Activated CD4-positive, alpha-beta T cell treated with anti-CD3 and anti-CD28 coated beads for 36 hours (primary cell): ENCODE measurements around the gene CARD16. TPM values are rescaled to one million over a fixed set of nuclear protein-coding genes. Genes with fewer than 3 reads are reported as not detected.
A peak's percentile ranks its signal among the peaks of the same experiment; 100 is the strongest.
"Not testable (repeated sequence)": the region's sequence is repeated elsewhere in the genome, so short reads cannot be mapped to it uniquely, and the experiment has no call there.

ENCODE experiments used
- ATAC-seq: fragments of 200-7000 bp; cut with Tn5 transposase; one replicate; pipeline ENCODE4 v1.10.0; 2021; ENCODE audit warnings: mild to moderate bottlenecking, moderate library complexity
- CTCF ChIA-PET: fragments of 350-600 bp; sonication (Branson Sonifier 250); formaldehyde crosslinking; loops from one replicate; lab custom pipeline; 2021; ENCODE audit warnings: antibody characterized with exemption; lab: Charles Lee
- POLR2A ChIA-PET: fragments of 350-600 bp; sonication (Branson Sonifier 250); formaldehyde crosslinking; loops from one replicate; lab custom pipeline; 2021; ENCODE audit warnings: antibody characterized with exemption, inconsistent platforms; lab: Charles Lee
- DNase-seq: peaks from one replicate; pipeline ENCODE4 v3.0.0-alpha.2; 2020
- H3K27ac Mint-ChIP-seq: one replicate; pipeline ENCODE4 v1.8.0; 2021; ENCODE audit warnings: mixed read lengths
- H3K27me3 Mint-ChIP-seq: one replicate; pipeline ENCODE4 v1.8.0; 2021; ENCODE audit warnings: mixed read lengths
- H3K36me3 Mint-ChIP-seq: one replicate; pipeline ENCODE4 v1.8.0; 2021; ENCODE audit warnings: low read depth, mixed read lengths
- H3K4me1 Mint-ChIP-seq: one replicate; pipeline ENCODE4 v1.8.0; 2021; ENCODE audit warnings: mixed read lengths
- H3K4me3 Mint-ChIP-seq: one replicate; pipeline ENCODE4 v1.8.0; 2021; ENCODE audit warnings: mild to moderate bottlenecking, moderate library complexity, mixed read lengths
- H3K9me3 Mint-ChIP-seq: one replicate; pipeline ENCODE4 v1.8.0; 2021; ENCODE audit warnings: low read depth, mixed read lengths
- intact Hi-C, 2 experiments: fragments of 100-400 bp; cut with DNase I in 1 of 2; cut with micrococcal nuclease in 1 of 2; formaldehyde crosslinking; loops; one replicate each; pipeline versions ENCODE4 v1.14.2 to v1.15.1; 2022 to 2024; cut with DNase I, micrococcal nuclease
- total RNA-seq, 2 experiments: library from RNA; stranded (reverse); gene quantifications; one replicate each; pipeline ENCODE4 v1.2.3, GENCODE V29; 2021

The CARD16 gene
- total RNA-seq, 2 experiments from 2014 or later: 11.6 to 13.9 TPM

DNA sequence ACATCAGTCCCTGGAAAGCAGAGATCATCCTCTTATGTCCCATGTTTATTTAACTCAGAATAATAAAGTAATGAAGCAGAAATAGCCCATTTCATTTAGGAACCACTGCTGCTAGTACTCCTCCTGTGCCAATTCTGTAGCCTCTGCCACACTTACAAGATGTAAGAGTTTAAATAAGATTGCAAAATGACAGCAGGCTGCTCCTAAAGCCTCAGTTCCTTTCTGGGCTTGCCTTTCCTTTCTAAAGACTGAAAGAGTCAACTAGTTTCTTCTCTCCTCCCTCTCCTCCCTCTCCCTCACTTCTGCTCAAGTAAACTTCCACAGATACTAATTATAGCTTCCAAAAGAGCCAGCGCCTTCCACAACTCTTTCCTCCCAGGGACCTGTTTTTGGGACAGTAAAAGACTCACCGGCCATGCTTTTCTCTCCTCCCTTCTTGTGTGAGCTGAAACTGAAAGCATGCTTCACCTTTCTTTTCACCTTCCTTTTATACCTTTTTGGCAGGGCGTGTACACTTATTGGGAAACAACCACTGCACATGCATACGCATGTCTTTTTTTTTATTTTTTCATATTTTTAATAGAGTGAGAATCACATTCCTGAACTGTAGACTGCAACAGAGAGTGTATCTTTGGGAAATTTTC is 26.1 kb upstream of the CARD16 start:
- no peaks in the 10 kb centered on the region for H3K9me3 Mint-ChIP-seq
- peak overlapping the region; percentile 72 for H3K27ac Mint-ChIP-seq
- ChIA-PET CTCF (no interaction called here), POLR2A (no interaction called here)
- ATAC-seq: peak; percentile 44
- no peaks in the 10 kb centered on the region for H3K36me3 Mint-ChIP-seq
- DNase-seq: no peak
- no peaks in the 10 kb centered on the region for H3K27me3 Mint-ChIP-seq
- H3K4me3 Mint-ChIP-seq: peak overlapping the region; percentile 59
- peaks cover 16% of the 10 kb centered on the region for H3K4me1 Mint-ChIP-seq
- intact Hi-C loops: no loop called here

DNA sequence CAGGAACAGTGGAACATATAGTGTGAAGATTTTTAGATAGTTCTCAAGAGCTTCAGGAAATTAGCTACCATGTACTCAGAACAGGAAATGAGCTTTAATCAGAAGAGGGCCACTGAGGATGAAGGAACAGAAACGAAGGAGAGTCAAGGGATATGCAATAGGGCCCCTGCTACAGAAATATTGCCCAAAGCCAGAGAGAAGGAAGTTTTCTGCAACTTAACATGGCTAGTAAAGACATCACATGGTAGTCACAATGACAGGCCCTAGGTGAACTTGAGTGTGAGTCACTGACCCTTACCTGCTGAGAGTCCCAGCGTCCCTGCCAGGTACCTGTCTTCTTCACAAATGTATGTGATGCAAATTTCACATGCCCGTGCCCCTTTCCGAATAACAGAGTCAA is 25.2 kb upstream of the CARD16 start:
- H3K27me3 Mint-ChIP-seq: no peaks in the 10 kb centered on the region
- H3K27ac Mint-ChIP-seq: peak overlapping the region; percentile 51
- POLR2A ChIA-PET: no interaction called here
- H3K36me3 Mint-ChIP-seq: no peaks in the 10 kb centered on the region
- intact Hi-C loops: no loop called here
- H3K4me1 Mint-ChIP-seq: peaks cover 18% of the 10 kb centered on the region
- peak overlapping the region; percentile 59 for H3K4me3 Mint-ChIP-seq
- no peaks in the 10 kb centered on the region for H3K9me3 Mint-ChIP-seq
- CTCF ChIA-PET: no interaction called here
- ATAC-seq (peak; percentile 19), DNase-seq (no peak)

DNA sequence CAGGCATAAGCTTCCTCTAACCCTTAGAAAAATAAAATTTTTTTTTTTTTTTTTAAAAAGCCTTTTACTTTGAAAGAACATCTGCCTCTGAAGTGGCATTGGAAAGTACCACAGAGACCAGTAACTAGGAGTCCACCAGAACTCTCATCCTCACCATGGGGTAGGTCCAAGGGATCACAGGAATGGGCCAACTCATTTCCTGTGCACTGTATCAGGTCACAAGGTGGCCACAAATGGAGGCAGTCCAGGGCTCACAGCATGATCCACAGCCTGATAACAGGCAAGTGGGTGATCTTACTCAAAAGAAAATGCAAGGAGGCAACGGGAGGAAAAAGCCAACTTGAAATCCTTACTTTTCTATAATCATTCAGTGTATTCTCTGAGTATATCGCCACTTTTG is 24.6 kb upstream of the CARD16 start:
- H3K4me1 Mint-ChIP-seq: peaks cover 18% of the 10 kb centered on the region
- ATAC-seq: peak; percentile 44
- POLR2A ChIA-PET: not testable (repeated sequence)

DNA sequence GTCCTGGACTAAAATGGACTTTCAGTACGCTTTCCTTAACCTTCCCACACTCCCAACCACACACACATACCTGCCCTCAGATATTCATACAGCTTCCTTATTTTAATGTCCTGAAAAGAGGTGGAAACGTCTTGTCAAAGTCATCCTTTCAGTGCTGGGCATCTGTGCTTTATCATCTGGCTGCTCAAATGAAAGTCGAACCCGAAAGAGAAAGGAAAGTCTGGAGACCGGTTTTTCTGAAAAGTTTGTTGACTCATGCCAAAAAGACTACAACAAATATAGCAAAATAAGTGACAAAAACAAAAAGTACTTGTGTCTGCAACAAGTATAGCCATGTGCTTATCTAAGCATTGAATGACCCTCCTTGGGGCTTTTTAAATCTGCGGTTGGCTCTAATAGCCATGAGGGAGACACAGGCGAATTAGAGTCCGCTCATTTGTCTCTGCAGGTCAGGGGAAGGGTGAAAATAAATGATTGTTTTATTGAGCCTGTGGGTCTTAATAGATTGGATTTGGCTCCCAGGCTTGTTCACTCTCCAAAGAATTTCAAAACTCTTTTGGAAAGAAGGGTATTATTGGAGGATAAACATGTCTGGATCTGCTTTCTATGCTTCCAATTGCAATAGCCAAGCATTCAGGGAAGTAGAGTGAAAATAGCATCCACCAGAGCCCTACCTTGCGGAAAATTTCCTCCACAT is 18.3 kb upstream of the CARD16 start:
- H3K4me3 Mint-ChIP-seq, H3K9me3 Mint-ChIP-seq, H3K27me3 Mint-ChIP-seq, CTCF ChIA-PET, intact Hi-C loops, H3K27ac Mint-ChIP-seq, POLR2A ChIA-PET, ATAC-seq, DNase-seq, H3K36me3 Mint-ChIP-seq, H3K4me1 Mint-ChIP-seq: not testable (repeated sequence)

More for the DNA sequence above, 24.6 kb upstream of the CARD16 start:
- H3K27me3 Mint-ChIP-seq, H3K4me3 Mint-ChIP-seq, intact Hi-C loops, CTCF ChIA-PET, H3K9me3 Mint-ChIP-seq, H3K36me3 Mint-ChIP-seq, DNase-seq, H3K27ac Mint-ChIP-seq: not testable (repeated sequence)

DNA sequence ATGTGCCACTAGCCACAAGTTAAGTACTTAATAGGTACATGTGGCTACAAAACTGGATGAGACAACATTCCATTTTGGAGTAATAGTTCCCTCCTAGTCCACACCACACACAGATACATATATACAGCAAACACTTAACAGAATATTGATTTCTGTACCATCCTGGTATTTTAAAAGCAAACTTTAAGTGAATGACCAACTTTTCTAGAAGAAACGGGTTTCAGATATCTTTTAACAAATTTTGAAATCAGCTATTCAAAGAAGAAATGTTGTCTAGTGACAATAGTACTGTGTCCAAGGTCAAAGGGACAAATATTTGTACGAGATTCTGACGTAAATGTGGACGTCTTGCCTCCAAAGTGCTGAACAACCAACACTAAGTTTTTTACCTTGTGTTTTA is 12.3 kb upstream of the CARD16 start:
- ChIA-PET POLR2A (no interaction called here), CTCF (no interaction called here)
- no peak for ATAC-seq
- DNase-seq: no peak
- no peaks in the 10 kb centered on the region for H3K27me3 Mint-ChIP-seq
- intact Hi-C loops: no loop called here
- H3K27ac Mint-ChIP-seq: no peak overlapping the region
- no peaks in the 10 kb centered on the region for H3K36me3 Mint-ChIP-seq
- no peak overlapping the region for H3K4me3 Mint-ChIP-seq
- no peaks in the 10 kb centered on the region for H3K4me1 Mint-ChIP-seq
- H3K9me3 Mint-ChIP-seq: no peaks in the 10 kb centered on the region

DNA sequence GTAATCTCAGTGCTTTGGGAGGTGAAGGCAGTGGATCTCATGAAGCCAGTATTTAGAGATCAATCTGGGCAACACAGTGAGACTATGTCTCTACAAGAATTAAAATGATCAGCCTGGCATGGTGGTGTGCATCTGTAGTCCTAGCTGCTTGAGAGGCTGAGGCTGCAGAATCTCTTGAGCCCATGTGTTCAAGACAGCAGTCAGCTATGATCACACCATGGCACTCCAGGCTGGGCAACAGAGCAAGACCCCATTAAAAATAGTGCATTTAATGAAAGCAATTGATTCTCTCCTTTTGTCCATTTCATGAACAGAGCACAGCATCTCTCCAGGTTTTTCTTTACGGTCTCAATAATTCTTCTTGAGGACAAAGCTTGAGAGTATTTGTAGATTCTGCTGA is 11.3 kb upstream of the CARD16 start:
- H3K27me3 Mint-ChIP-seq: no peaks in the 10 kb centered on the region
- intact Hi-C loops: no loop called here
- POLR2A ChIA-PET: no interaction called here

DNA sequence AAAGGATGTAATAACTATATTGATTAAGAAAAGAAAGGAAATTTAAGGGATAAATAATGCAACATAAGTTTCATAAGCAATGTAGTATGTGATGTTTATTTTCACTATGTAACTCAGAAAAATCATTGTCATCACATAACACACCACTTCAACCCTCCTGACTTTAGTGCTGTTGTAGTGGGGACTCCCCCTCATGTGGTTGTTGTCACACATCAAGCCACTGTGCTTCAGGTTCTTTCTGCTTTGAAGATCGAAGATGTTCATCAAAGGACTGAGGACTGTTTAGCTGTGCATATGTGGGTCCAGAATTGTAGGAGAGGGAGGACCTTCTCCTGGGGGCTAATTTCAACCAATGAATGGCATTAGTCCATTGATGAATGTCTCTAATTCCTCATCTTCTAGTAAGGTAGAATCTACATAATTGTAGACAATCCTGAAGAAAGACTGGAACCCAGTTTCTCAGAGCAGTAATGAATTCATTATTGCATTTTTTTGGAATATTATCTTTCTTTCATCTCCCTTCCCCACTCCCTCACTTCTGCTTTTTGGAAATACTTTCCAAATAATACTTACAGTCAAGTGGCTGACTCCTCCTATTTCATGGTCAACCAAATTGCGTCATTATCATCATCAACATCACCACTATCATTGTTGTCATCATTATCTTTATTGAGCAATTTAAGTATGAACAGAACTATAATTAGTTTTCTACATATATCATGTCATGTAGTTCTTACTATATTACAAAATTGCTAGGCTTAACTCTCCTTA is 9.8 kb upstream of the CARD16 start:
- intact Hi-C loops: no loop called here
- Mint-ChIP-seq H3K4me1 (no peaks in the 10 kb centered on the region), H3K27ac (no peak overlapping the region), H3K4me3 (no peak overlapping the region), H3K27me3 (no peaks in the 10 kb centered on the region), H3K36me3 (no peaks in the 10 kb centered on the region), H3K9me3 (no peaks in the 10 kb centered on the region)
- ChIA-PET POLR2A (no interaction called here), CTCF (interaction anchor here (0.6 kb wide), 1 partner anchor 589 kb away, joined by 4 read pairs; no protein-coding TSS in a partner anchor)
- peak; percentile 68 for ATAC-seq
- no peak for DNase-seq

More for the DNA sequence above, 11.3 kb upstream of the CARD16 start:
- CTCF ChIA-PET: interaction anchor here (0.6 kb wide), 1 partner anchor 446 kb away, joined by 4 read pairs; no protein-coding TSS in a partner anchor
- Mint-ChIP-seq H3K4me1 (no peaks in the 10 kb centered on the region), H3K9me3 (no peaks in the 10 kb centered on the region), H3K27ac (no peak overlapping the region), H3K36me3 (no peaks in the 10 kb centered on the region), H3K4me3 (no peak overlapping the region)
- ATAC-seq (no peak), DNase-seq (no peak)

DNA sequence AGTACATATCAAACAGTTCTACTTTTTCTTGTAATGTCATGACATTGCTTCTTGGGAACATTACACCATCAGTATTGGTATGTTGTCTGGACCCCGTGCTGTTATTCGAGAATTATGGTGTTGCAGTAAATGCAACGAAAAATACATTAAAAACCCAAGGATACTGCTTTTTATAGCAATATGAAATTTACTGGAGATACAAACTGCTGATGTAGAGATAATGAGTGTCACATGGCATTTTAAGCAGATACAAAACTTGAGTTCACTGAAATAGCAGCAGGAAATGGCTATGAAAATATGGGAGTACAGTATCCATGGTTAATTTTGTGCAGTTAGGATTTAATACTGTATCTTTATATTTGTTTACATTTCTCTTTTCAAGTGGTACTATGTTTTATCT is 7.4 kb upstream of the CARD16 start:
- intact Hi-C loops: no loop called here
- Mint-ChIP-seq H3K36me3 (no peaks in the 10 kb centered on the region), H3K27ac (no peak overlapping the region), H3K9me3 (no peaks in the 10 kb centered on the region), H3K4me1 (peaks cover under 1% of the 10 kb centered on the region), H3K27me3 (no peaks in the 10 kb centered on the region), H3K4me3 (no peak overlapping the region)
- CTCF ChIA-PET: no interaction called here
- POLR2A ChIA-PET: no interaction called here
- no peak for DNase-seq
- ATAC-seq: no peak

DNA sequence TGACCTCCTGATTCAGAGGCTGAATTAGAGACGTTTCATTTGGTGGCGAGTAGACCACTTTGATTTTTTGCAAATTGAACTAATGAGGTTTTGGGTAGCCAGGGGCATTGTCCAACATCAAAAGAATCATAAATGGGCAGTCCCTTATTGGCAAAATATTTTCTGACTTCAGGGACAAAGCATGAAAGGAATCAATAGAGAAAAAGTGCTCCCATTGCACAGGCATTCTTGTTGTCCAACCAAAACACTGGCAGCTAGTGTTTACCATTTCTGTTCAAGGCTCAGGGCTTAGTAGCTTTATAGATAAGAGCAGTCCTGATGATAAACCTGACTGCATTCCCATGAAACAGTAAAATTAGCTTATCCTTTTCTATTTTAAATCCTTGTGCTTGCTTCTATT is 6.4 kb upstream of the CARD16 start:
- Mint-ChIP-seq H3K4me3 (no peak overlapping the region), H3K27me3 (no peaks in the 10 kb centered on the region), H3K9me3 (no peaks in the 10 kb centered on the region), H3K36me3 (no peaks in the 10 kb centered on the region), H3K4me1 (peaks cover 8% of the 10 kb centered on the region), H3K27ac (no peak overlapping the region)
- no peak for DNase-seq
- ChIA-PET POLR2A (no interaction called here), CTCF (no interaction called here)
- intact Hi-C loops: no loop called here
- no peak for ATAC-seq

DNA sequence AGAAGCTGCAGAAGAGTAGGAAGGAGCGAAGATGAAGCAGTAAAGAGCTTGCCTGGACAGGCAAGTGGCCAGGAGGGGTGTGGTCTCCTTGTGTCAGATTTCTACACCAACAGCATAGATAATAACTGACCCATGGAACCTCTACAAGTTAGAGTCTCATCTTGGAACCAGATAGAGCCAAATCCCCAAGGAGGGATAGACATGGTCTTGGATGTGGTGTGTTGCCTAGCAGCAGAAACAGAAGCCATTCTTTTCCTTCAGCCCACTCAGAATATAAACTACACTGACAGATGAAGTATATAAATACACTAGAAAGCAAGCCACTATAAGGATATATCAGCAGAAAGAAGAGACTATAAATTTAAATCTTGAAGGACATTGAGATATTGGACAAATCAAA is 4.3 kb upstream of the CARD16 start:
- H3K27me3 Mint-ChIP-seq: no peaks in the 10 kb centered on the region
- no peaks in the 10 kb centered on the region for H3K9me3 Mint-ChIP-seq
- no peak overlapping the region for H3K4me3 Mint-ChIP-seq
- H3K36me3 Mint-ChIP-seq: no peaks in the 10 kb centered on the region
- intact Hi-C loops: loop anchor here in 1 of 2 experiments (5.0 kb wide), 1 partner anchor 973 kb away; the partner anchor contains the start of gene MSANTD4
- ATAC-seq (no peak), DNase-seq (no peak)
- no peak overlapping the region for H3K27ac Mint-ChIP-seq
- POLR2A ChIA-PET: no interaction called here
- CTCF ChIA-PET: interaction anchor here (0.6 kb wide), 1 partner anchor 511 kb away, joined by 3 read pairs; no protein-coding TSS in a partner anchor
- H3K4me1 Mint-ChIP-seq: peaks cover 22% of the 10 kb centered on the region

DNA sequence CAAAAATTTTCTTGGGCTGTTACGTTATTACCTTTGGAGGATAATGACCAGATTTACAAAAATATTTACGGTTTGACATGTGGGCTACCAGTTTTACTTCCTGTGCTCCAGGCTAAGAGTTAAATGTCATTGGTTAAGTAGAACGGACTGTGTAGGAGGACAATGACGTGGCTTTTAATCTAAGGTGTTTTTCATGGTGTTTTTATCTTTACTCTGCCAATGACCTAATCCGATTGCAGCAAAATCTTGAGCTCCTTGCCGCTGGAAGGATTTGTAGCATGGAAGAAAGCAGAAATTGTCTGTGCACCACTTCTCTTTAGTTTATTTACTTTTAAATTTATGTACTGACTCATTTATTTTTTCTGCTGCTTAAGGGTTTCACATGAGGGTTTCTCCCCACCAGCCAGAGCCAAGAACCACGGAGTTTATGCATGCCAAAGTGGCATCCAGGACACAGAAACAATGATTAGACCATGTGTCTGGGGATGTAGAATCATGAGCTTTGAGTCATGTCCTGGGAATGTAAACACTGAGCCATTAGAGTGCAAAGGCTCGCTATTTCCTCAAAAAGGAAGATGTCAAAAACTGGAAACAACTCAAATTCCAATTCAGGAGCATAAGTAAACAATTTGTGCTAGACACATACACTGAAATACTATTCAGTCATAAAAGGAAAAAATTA is 1.9 kb upstream of the CARD16 start:
- intact Hi-C loops: loop anchor here in 1 of 2 experiments (5.0 kb wide), 1 partner anchor 975 kb away; the partner anchor contains the start of gene MSANTD4
- no peaks in the 10 kb centered on the region for H3K9me3 Mint-ChIP-seq
- ATAC-seq (no peak), DNase-seq (no peak)
- ChIA-PET CTCF (no interaction called here), POLR2A (no interaction called here)
- peaks cover 40% of the 10 kb centered on the region for H3K4me1 Mint-ChIP-seq
- H3K36me3 Mint-ChIP-seq: peaks cover 2% of the 10 kb centered on the region
- H3K4me3 Mint-ChIP-seq: no peak overlapping the region
- no peak overlapping the region for H3K27ac Mint-ChIP-seq
- no peaks in the 10 kb centered on the region for H3K27me3 Mint-ChIP-seq
